Measurements from ENCODE around the gene GMCL2. TPM values are rescaled to one million over a fixed set of nuclear protein-coding genes. Genes with fewer than 3 reads are reported as not detected.

Gene GMCL2
- total and polyA plus RNA-seq, 2 experiments from 2014 or later, result 0.07 TPM; not detected in 1

DNA sequence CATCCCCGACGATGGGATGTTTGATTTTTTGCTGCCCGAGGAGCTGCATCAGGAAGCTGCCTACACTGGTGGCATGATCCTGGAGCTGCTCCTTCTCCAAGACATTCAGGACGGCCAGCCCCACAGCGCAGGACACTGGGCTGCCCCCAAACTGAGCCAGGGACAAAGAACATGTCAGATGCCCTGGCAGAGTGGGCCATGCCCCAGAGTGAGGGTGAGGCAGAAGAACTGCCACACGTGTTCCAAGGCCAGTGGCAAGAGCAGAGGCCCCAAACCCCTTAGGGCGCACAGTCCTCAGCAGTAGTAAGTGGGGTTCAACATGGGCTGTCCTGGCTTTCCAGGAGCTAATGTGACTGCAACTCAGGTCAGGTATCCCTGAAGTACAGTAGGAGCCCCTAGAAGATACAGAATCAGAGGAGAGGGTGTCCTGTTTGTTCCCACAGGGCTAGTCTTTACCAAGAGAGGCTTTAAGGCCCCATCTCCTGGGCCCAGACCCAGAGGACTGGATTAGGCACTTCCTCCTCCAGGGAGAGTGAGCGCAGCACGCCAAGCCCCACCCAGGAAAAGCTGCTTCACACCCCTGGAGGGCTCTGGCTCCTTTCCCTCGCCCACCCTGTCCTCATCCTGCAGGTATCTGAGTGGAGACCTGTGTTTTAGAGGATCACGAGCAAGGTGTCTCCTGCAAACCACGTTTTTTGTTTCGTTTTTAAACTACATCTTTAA, 28.3 kb upstream of the GMCL2 start (continued):
- TF ChIP-seq ETS1 (IDR thresholded peaks at IDR 0.05) (no peak), STAT1 (IDR thresholded peaks at IDR 0.05; ENCODE audit: unreplicated experiment) (no peak), CTCF (conservative IDR thresholded peaks at IDR 0.05; ENCODE audit: low read depth in 2 of 2) (no peak), EZH2phosphoT487 (IDR thresholded peaks at IDR 0.05; ENCODE audit: unreplicated experiment) (no peak), ZNF114 (CRISPR knock-in tag; IDR thresholded peaks at IDR 0.05) (no peak), CREB1 (CRISPR knock-in tag; IDR thresholded peaks at IDR 0.05; ENCODE audit: low read depth) (no peak), NANOG (IDR thresholded peaks at IDR 0.05; ENCODE audit: borderline replicate concordance) (no peak), ZNF331 (CRISPR knock-in tag; IDR thresholded peaks at IDR 0.05; ENCODE audit: low read depth) (no peak)
- TF ChIP-seq, protein P1, sequence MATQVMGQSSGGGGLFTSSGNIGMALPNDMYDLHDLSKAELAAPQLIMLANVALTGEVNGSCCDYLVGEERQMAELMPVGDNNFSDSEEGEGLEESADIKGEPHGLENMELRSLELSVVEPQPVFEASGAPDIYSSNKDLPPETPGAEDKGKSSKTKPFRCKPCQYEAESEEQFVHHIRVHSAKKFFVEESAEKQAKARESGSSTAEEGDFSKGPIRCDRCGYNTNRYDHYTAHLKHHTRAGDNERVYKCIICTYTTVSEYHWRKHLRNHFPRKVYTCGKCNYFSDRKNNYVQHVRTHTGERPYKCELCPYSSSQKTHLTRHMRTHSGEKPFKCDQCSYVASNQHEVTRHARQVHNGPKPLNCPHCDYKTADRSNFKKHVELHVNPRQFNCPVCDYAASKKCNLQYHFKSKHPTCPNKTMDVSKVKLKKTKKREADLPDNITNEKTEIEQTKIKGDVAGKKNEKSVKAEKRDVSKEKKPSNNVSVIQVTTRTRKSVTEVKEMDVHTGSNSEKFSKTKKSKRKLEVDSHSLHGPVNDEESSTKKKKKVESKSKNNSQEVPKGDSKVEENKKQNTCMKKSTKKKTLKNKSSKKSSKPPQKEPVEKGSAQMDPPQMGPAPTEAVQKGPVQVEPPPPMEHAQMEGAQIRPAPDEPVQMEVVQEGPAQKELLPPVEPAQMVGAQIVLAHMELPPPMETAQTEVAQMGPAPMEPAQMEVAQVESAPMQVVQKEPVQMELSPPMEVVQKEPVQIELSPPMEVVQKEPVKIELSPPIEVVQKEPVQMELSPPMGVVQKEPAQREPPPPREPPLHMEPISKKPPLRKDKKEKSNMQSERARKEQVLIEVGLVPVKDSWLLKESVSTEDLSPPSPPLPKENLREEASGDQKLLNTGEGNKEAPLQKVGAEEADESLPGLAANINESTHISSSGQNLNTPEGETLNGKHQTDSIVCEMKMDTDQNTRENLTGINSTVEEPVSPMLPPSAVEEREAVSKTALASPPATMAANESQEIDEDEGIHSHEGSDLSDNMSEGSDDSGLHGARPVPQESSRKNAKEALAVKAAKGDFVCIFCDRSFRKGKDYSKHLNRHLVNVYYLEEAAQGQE (IDR thresholded peaks at IDR 0.05; ENCODE audit: unreplicated experiment), result no peak

DNA sequence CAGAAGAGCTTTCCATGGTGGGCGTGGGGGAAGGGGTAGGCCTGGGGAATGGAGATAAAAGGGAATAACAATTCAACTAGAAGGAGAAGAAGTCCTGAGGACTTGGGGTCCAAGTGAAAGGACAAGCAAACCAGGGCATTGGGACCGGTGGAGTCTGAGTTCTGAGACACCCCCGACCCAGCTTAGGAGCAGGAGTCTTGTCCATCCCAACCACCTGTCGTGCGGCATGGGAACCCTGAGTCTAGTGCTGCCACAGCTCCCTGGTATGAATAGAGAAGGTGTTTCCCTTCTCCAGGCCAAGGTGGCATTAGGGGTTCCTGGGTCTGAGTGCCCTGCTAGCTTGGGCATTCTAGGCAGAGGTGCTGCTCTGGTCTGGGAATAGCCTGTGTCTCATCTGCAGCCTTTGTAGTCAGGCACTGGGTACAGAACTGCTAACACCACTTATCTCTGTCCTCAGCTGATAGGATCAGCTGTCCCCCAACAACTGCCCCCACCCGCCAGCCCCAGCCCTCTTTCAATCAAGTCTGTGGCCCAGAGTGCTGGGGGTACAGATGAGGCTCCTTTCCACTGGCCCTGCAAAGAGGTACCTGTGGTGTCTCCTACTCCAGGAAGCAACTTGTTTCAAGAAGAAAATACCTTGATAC, 27.1 kb upstream of the GMCL2 start:
- Histone ChIP-seq H3K4me2 (no peak overlapping the region), H2AFZ (no peak overlapping the region), H3K27ac (ENCODE audit: low read depth) (no peak overlapping the region), H3K36me3 (ENCODE audit: insufficient read depth) (peaks cover 39% of the 10 kb centered on the region), H3K4me1 (ENCODE audit: insufficient read depth) (peaks cover 7% of the 10 kb centered on the region; the same call in 1 of the 2 replicates), H3K9me2 (ENCODE audit: insufficient read depth) (no peaks in the 10 kb centered on the region), H3F3A (replicated peaks; ENCODE audit: low read depth) (peaks cover 63% of the 10 kb centered on the region), H3K79me2 (replicated peaks; ENCODE audit: insufficient read depth) (no peaks in the 10 kb centered on the region), H3K4me3 (no peak overlapping the region), H3K27me3 (ENCODE audit: insufficient read depth) (no peaks in the 10 kb centered on the region), H4K20me1 (replicated peaks; ENCODE audit: insufficient read depth) (peaks cover 32% of the 10 kb centered on the region)
- H3K27ac Mint-ChIP-seq, result no peak overlapping the region
- H3K4me3 Mint-ChIP-seq, result no peak overlapping the region
- no peak for TF ChIP-seq EZH2phosphoT487 (IDR thresholded peaks at IDR 0.05; ENCODE audit: unreplicated experiment)
- H3K27me3 Mint-ChIP-seq (ENCODE audit: insufficient read depth, low read depth, poor library complexity), result peaks cover 32% of the 10 kb centered on the region
- no peak for DNase-seq (ENCODE audit: low spot score)
- H3K36me3 Mint-ChIP-seq (ENCODE audit: low read depth), result peaks cover 93% of the 10 kb centered on the region
- H3K9me3 Mint-ChIP-seq, result no peaks in the 10 kb centered on the region
- no peak for ATAC-seq
- H3K4me1 Mint-ChIP-seq, result peaks cover 29% of the 10 kb centered on the region

Measured in GM23338 (cell line).